HG03064 (cell line): ENCODE measurements around the gene HOXC6.

ENCODE experiments used
- ATAC-seq: cut with Tn5 transposase; IDR thresholded peaks from one replicate; pipeline ENCODE4 v1.9.1; 2021; ENCODE audit warnings: low read depth; ENCODE audit not compliant: unreplicated experiment

HOXC6 gene

GRCh38 chr12:54051874-54052437 lies 23.7 kb downstream of the HOXC6 start:
- ATAC-seq, result no peak

DNA sequence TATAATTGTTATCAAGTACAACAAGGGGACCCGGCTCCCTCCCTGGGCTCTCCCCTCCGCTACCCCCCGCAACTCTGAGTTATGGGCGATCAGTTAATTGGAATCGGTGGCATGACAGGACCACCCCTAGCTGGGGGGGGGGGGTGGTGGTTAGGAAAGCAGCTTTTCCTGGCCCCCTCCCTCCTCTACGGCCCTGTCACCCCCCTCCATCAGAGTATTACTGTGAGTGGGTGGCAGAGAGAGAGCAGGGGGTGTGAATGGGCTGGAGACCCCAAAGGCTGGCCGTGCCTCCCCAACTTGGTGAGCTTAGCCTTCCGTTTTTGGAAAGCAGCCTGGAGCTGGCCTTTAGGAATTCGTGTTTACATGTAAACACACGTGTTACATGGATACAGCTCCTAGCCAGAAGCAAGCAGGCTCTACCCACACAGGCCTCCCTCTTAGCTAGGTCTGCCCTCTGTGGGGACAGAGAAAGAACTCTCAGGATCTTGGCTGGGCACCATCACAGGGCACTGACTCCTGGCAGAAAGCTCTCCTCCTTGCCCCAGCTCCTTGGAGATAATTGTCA lies 24.3 kb downstream of the HOXC6 start:
- peak; percentile 12 for ATAC-seq

GRCh38 chr12:54053003-54053750 lies 24.9 kb downstream of the HOXC6 start:
- ATAC-seq, result peak; percentile 57

GRCh38 chr12:54053751-54054741 lies 25.8 kb downstream of the HOXC6 start, which contains the start of gene HOXC4:
Gene HOXC4, plus strand, starts transcription at chr12:54053835. Its CDS starts 88 bp downstream, at chr12:54053923.
- ATAC-seq, result peak; percentile 43

DNA sequence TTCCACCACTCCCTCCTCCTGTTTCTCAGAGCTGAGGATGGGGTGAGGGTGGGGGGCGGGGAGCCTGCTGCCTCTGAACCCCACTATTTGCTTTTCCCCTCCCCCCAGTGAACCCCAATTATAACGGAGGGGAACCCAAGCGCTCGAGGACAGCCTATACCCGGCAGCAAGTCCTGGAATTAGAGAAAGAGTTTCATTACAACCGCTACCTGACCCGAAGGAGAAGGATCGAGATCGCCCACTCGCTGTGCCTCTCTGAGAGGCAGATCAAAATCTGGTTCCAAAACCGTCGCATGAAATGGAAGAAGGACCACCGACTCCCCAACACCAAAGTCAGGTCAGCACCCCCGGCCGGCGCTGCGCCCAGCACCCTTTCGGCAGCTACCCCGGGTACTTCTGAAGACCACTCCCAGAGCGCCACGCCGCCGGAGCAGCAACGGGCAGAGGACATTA lies 26.5 kb downstream of the HOXC6 start:
- no peak for ATAC-seq

- ATAC-seq, result no peak
Measured at GRCh38 chr12:54055552-54055951, 27.3 kb downstream of the HOXC6 start.

DNA sequence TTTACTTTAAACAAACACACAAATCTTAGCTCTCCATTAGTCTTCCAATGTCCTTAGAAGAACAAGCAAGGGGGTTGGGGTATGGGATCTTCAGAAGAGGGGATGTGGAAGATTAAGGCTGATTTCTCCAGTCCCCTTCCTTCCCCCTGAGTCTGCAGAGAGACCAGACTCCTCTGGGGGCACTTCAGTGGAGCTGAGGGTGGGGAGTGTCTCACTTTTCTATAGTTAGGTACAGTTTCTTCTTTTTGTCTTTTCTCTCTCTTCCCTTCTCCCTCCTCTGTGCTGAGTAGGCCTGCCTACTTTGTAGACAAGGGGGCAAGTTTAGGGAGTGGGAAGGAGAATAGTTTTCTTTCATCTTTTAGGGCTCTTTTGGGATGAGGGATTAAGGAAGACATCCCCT lies 27.9 kb downstream of the HOXC6 start:
- ATAC-seq, result no peak

- no peak for ATAC-seq
Measured at GRCh38 chr12:54058128-54058768, 30.0 kb downstream of the HOXC6 start.

DNA sequence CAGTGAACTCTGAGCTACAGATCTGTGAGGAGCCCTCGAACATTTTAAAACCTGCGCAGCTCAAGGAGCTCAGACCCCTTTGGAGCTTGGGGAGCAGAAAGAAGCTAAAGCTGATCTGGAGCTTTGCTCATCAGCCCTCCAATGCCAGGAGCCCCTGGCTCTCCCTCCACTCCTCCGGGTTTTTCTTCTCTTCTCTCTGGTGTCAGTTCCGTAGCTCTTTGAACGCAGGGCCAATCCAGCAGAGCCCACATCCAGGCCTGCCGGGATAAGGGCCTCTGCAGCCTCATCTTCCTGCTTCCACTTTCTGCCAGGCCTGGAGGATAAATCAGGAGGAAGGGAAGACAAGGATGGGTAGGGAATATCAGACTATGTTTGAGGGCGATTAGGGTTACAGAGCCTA lies 31.4 kb downstream of the HOXC6 start:
- no peak for ATAC-seq

DNA sequence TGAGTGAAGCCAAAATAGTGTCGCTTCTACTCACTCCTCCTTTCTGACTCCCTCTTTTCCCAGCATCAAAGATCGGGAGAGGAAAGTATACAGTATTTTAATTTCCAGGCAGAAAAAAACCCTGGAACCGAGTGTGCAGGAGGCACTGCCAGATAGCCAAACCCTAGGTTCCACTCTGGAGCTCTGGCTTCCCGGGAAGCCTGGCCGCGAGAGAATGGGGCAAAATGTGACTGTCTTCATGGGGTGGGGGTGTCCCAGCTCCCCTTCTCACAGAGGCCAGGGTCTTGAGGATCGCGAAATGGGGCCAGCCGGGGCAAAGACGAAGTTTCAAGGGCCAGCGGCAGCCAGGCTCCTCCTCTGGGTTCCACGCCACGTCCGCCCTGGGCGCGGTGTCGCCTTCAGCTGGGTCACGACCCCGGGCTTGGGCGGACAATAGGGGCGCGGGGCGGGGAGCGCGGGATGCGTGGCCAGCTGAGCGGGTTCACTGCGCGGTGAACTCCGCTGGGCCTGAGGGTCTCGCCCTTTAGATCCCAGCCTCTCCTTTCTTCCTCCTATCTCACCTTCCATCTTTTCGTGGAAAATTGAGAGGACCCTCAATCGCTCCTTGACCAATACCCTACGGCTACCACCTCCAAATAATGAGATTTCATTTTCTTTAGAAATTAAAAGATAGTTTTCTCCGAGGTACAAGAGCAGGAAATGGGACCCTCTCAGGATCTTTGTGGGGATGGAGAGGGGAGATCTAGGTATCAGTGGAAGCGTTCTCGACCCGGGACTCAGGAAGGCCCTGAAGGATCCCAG lies 32.1 kb downstream of the HOXC6 start:
- no peak for ATAC-seq

GRCh38 chr12:54060975-54061778 lies 32.9 kb downstream of the HOXC6 start:
- ATAC-seq, result no peak

DNA sequence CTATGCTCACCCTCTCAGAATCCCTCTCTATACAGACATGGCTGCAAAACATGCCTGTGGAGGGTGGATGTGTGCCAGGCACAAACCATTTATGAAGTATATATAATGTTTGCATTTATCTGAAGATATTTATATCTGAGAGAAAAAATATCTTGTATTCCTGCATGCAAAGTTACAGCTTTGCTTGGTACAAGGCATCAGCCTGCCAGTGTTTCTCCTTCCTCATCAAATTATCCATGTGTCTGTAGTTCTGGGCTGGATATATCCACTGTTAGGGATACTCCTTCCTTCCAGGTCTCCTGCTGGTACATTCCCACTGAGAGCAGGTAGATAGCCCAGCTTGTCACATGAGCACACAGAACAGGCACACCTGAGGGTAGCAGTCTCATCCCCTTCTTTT lies 37.4 kb downstream of the HOXC6 start:
- ATAC-seq, result no peak

DNA sequence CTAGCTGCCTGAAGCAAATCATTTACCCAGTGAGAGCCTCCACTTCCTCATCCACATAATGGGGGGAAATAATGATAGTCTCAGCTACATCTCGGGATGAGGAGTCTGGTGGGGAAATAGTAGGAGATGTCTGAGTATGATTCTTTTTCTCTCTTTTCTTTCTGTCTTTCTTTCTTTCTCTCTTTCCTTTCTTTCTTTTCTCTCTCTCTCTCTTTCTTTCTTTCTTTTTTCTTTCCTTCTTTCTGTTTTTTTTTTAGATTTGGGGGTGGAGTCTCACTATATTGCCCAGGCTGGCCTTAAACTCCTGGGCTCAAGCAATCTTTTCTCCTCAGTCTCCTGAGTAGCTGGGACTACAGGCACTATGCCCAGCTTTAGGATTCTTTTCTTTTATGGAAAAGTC lies 38.2 kb downstream of the HOXC6 start:
- no peak for ATAC-seq

- ATAC-seq, result no peak
Measured at GRCh38 chr12:54068418-54069070, 40.3 kb downstream of the HOXC6 start.

- ATAC-seq, result no peak
Measured at GRCh38 chr12:54071942-54072341, 43.7 kb downstream of the HOXC6 start.

DNA sequence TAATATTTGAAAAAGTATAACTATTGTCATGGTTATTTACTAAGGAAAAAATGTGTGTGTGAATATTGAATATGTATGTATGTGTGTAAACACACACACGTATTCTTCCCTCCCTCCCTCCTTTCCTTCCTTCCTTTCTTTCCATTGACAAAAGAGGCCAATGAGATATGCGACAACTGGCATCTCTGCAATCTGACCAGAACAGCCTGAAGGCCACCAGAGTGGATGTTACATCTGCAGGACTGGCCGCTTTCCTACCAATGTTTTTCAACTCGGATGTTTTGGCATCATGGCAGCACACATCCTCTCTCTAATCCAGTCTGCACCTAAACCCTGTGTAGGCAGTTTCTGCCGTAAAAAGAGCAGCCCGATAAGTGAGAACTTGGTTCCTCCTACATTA lies 46.1 kb downstream of the HOXC6 start:
- ATAC-seq, result no peak

DNA sequence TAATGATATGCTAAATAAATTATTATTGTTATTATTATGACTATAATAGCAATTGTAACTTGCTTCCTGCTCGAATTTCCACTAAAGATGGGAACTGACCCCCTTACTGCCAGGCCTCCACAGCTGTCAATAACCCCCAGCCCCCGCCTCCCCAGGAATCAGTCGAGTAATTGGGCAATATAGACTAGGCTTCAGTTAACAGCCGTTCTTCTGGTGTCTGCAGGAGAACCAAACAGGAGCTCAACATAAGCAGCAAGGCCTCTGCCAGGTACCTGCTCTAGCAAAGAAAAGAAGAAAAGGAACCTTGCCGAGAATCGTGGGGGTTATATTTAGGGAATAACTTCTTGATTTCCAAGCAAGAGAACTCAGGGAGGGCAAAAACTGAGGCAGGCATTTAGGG lies 47.2 kb downstream of the HOXC6 start:
- no peak for ATAC-seq

- ATAC-seq, result no peak
Measured at GRCh38 chr12:54075974-54076373, 47.7 kb downstream of the HOXC6 start.
